HG03354 (cell line): ENCODE measurements around the gene MYMX.

Experiments
- ATAC-seq: cut with Tn5 transposase; IDR thresholded peaks from one replicate; pipeline ENCODE4 v1.9.1; 2021; ENCODE audit warnings: mild to moderate bottlenecking; ENCODE audit not compliant: unreplicated experiment, poor library complexity, severe bottlenecking

The MYMX gene

GRCh38 chr6:44217332-44218143 lies 812 bp downstream of the MYMX start:
- no peak for ATAC-seq

DNA sequence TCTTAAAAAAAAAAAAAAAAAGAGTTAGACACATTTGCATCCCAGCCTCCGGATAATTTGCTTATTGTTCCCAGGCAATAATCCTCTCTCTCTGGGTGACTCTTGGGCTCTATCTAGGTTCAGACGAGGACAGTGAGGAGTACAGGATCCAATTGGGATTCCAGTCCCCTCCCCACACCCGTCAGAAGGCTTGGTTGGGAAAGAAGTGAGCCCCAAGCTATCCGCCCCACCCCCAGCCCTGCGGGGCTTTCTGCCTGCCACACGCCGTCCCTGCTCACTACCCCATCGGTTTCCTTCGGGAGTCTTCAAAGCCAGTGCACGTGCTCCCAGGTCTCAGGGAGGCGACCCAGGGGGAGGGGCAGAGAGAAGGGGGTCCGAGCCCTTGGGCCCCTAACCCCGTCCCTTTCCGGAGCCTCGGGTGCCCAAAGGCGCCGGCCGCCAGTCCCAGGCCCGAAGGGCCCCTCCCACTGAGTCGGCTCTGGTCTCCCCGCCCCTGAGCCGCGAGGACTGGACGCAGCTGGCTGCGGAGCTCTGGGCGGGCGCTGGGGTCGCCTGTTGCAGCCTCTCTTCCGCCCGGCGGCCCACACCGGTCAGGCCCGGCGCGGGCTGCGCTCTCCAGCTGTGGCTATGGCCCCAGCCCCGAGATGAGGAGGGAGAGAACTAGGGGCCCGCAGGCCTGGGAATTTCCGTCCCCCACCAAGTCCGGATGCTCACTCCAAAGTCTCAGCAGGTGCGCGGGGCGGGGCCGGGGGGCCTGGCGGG lies 2.5 kb downstream of the MYMX start:
- peak; percentile 56 for ATAC-seq

- ATAC-seq = no peak
Measured at GRCh38 chr6:44219815-44220784, 3.4 kb downstream of the MYMX start.

GRCh38 chr6:44220913-44221290 lies 4.2 kb downstream of the MYMX start:
- ATAC-seq = no peak

DNA sequence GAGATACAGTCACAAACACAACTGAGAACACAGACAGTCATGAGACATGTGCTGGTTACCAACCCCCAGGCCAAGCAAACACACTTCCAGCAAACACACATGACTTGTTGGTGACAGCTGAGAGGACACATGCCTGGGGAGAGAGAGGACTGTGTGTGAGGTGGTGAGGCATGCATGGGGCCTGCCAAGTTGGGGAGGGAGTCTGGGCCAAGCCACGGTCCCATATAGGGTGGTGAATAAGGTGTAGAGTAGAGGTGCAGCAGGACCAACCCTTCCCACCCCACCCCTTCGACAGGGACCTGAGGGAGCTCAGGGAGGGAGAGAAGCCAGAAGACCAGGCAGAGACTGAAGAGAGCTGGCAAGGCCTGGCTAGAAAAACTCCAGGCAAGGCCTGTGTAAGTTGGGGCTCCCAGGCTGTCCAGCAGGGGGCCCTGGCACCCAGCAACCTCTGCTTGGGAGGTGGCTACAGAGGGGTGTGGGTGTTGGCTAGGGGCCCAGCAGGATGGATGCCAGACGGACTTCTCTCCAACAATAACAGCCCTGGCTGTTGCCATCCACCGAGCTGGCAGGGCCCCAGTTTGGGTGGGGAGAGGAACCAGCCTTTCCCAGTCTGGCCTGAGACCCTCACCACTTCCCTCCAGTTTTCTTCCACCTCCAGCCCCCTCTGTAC lies 4.7 kb downstream of the MYMX start:
- ATAC-seq = peak; percentile 46

DNA sequence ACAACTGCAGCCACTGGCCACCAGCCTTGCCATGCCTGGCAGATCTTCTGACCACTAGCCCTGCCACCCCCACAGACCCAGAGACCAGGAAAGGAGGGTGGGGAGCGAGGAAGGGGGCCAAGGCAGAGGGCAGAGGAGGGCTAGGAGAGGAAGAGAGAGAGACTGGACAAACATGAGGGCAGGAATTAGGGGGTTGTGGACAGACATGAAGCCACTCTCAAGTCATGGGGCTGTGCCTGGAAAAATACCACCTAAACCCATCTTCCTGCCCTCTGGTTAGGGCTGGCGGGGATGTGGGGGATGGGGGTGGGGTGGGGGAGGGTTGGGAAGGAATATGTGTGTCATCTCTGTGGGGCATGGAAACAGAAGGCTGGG lies 5.2 kb downstream of the MYMX start:
- no peak for ATAC-seq

DNA sequence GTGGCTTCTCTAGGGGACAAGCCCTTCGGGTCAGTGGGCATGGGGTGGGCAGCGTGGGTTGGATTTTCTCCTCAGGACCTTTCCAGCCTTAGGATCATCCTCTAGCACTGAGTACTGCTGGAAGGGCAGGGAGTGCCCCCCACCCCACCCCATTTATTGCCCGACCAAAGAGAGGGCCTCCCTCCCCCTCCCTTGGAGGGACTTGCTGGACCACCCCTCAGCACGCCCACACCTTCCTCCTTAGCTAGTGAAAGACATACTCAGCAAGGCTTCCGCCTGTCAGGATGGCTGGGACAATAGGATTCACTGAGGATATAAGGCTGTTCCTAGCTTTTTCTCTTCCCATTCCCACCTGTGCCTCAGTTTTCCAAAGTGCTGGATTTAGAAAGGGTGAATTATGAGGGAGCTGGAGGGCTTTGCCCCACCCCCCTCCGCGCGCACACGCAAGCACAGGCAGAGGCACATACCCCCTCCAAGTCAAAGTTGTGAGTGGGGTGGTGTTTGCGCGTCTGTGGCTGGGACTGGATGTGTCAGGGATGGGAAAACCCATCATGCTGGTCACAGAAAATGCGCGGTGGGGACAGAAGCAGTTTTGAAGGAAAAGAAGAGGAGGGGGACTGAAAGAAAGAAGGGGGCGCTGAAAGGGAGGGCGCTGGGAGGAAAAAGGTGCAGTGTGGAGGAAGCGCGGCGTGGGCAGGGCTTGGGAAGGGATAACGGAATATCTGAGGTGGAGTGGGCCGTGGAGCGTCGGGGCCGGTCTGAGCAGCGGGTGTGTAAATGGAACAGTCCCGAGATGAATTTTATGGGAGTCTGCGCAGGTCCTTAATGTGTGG lies 6.0 kb downstream of the MYMX start:
- ATAC-seq = no peak

- ATAC-seq = peak; percentile 47
Measured at GRCh38 chr6:44223319-44224028, 6.7 kb downstream of the MYMX start, which contains the start of gene SLC29A1. Gene SLC29A1 (plus strand): TSS chr6:44223595. CDS start chr6:44227314, 3,719 bp downstream.

GRCh38 chr6:44224029-44224964 lies 7.6 kb downstream of the MYMX start:
- peak; percentile 12 for ATAC-seq

DNA sequence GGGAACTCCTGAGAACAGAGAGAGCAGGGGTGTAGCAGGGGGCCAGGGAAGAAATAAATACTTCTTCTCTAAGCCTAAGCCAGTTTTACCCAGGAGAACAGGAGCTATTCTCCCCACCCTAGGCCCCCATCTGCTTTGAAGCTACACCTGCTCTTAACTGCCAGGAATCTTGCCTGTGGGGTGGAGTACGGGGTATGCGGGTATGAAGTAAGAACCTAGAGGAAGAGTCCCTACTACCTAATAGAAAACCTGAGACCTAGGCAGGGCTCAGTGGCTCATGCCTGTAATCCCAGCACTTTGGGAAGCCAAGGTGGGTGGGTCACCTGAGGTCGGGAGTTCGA lies 8.2 kb downstream of the MYMX start:
- no peak for ATAC-seq

- no peak for ATAC-seq
Measured at GRCh38 chr6:44225579-44226325, 9.0 kb downstream of the MYMX start.

GRCh38 chr6:44226368-44227147 lies 9.8 kb downstream of the MYMX start:
- ATAC-seq = no peak

GRCh38 chr6:44227148-44227793 lies 10.5 kb downstream of the MYMX start:
- ATAC-seq = no peak

DNA sequence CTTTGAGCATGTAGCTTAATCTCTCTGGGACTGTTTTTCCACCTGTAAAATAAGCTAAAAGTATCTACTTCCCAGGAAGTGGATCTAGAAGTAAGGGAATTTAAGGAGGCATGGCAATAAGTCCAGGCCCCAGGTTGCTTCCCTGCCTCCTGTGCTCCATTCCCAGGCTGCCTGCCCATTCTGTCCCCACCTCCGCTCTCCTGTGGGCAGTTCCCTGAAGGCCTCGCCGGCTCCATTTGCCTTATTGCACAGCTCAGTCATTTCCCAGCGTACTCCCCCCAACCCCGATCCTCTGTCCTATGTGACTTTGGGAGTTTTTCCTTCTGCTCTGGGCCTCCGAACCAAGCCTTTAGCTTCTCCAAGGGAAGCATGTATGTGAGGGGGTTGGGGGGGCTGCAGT lies 11.3 kb downstream of the MYMX start:
- no peak for ATAC-seq

GRCh38 chr6:44228433-44228832 lies 11.7 kb downstream of the MYMX start:
- ATAC-seq = no peak
